ENCODE data around the gene DDX41. TPM values are rescaled to one million over a fixed set of nuclear protein-coding genes. Genes with fewer than 3 reads are reported as not detected.

The DDX41 gene
- total and polyA plus RNA-seq, 2 donors (not counting 3 experiments of a cell fraction or from before 2014, with no cell fraction given): 103 to 118 TPM

- no peak for TF ChIP-seq EZH2 (IDR thresholded peaks at IDR 0.05; ENCODE audit: borderline replicate concordance, low read depth, low read length, severe bottlenecking)
- TF ChIP-seq GATA2 (IDR thresholded peaks at IDR 0.05; ENCODE audit: insufficient read depth, insufficient read length, low read depth, low read length): no peak
- Histone ChIP-seq H3K4me3 (replicated peaks in 1 of 3; ENCODE audit: insufficient read depth in 1 of 3, low read depth in 1 of 3, low read length in 3 of 3) (no peak overlapping the region), H3K36me3 (ENCODE audit: control insufficient read depth in 2 of 2, extremely low read depth in 1 of 2, insufficient read depth in 2 of 2, low read length in 2 of 2) (peaks cover 16 to 34% of the 10 kb centered on the region in 2 experiments), H3K27me3 (ENCODE audit: control insufficient read depth in 2 of 2, insufficient read depth in 2 of 2, low read length in 2 of 2) (no peaks in the 10 kb centered on the region), H3K79me2 (ENCODE audit: control insufficient read depth, insufficient read depth, low read length) (peaks cover 38% of the 10 kb centered on the region), H3K9ac (replicated peaks; ENCODE audit: extremely low read depth, insufficient read depth, low read length) (no peak overlapping the region), H3K27ac (ENCODE audit: insufficient read depth, low read depth, low read length) (no peak overlapping the region), H2AFZ (ENCODE audit: low read depth, low read length) (no peak overlapping the region), H4K20me1 (replicated peaks; ENCODE audit: control insufficient read depth, extremely low read depth, insufficient read depth, low read length) (no peaks in the 10 kb centered on the region), H3K4me1 (ENCODE audit: control insufficient read depth, extremely low read depth, insufficient read depth, low read length) (peaks cover 38% of the 10 kb centered on the region), H3K9me1 (replicated peaks; ENCODE audit: control insufficient read depth, extremely low read depth, insufficient read depth, low read length) (no peaks in the 10 kb centered on the region), H3K4me2 (ENCODE audit: insufficient read depth, low read length) (no peak overlapping the region), H3K9me3 (replicated peaks; ENCODE audit: control insufficient read depth, insufficient read depth, low read length) (no peaks in the 10 kb centered on the region)
- dilution Hi-C loops (cut with MboI; ENCODE audit: extremely low pct_ligation_motif_present, low sequenced_read_pairs) (no loop called here), intact Hi-C loops (cut with micrococcal nuclease) (no loop called here)
- ChIA-PET POLR2A (no interaction called here), CTCF (interaction anchor here (0.7 kb wide), 1 partner anchor 9 kb away, joined by 3 read pairs; no protein-coding TSS in a partner anchor)
- DNase-seq (ENCODE audit: low read depth, low spot score) (no peak), FAIRE-seq (no peak)
- BruUV-seq (replicated peaks): no TSS peak
Observed at GRCh38 chr5:177466861-177467260, 49.9 kb downstream of the DDX41 start.

- no peak overlapping the region for H3K27ac ChIP-seq (ENCODE audit: insufficient read depth, low read depth, low read length)
- H4K20me1 ChIP-seq (replicated peaks; ENCODE audit: control insufficient read depth, extremely low read depth, insufficient read depth, low read length): no peaks in the 10 kb centered on the region
- no peak overlapping the region for H3K4me3 ChIP-seq (replicated peaks in 1 of 3; ENCODE audit: insufficient read depth in 1 of 3, low read depth in 1 of 3, low read length in 3 of 3)
- H3K9ac ChIP-seq (replicated peaks; ENCODE audit: extremely low read depth, insufficient read depth, low read length): no peak overlapping the region
- H3K9me3 ChIP-seq (replicated peaks; ENCODE audit: control insufficient read depth, insufficient read depth, low read length): no peaks in the 10 kb centered on the region
- no peak overlapping the region for H3K4me2 ChIP-seq (ENCODE audit: insufficient read depth, low read length)
- H3K27me3 ChIP-seq (ENCODE audit: control insufficient read depth in 2 of 2, insufficient read depth in 2 of 2, low read length in 2 of 2): no peaks in the 10 kb centered on the region
- dilution Hi-C loops (cut with MboI; ENCODE audit: extremely low pct_ligation_motif_present, low sequenced_read_pairs) (no loop called here), intact Hi-C loops (cut with micrococcal nuclease) (no loop called here)
- no peak for TF ChIP-seq JUN (IDR thresholded peaks at IDR 0.05; ENCODE audit: borderline replicate concordance, insufficient read depth, insufficient read length, low read depth)
- TF ChIP-seq FOS (IDR thresholded peaks at IDR 0.05; ENCODE audit: borderline replicate concordance, insufficient read depth, low read length): no peak
- TF ChIP-seq EZH2 (IDR thresholded peaks at IDR 0.05; ENCODE audit: borderline replicate concordance, low read depth, low read length, severe bottlenecking): no peak
- TF ChIP-seq MYC (IDR thresholded peaks at IDR 0.05; ENCODE audit: low read depth, low read length): no peak
- TF ChIP-seq POLR2AphosphoS5 (IDR thresholded peaks at IDR 0.05; ENCODE audit: insufficient read depth, low read depth, low read length): no peak
- no peak for TF ChIP-seq POLR2A (IDR thresholded peaks at IDR 0.05; ENCODE audit: low read depth, low read length)
- TF ChIP-seq CTCF (IDR thresholded peaks at IDR 0.05; ENCODE audit: extremely low read depth in 1 of 2, insufficient read depth in 1 of 2, low read depth in 1 of 2, low read length in 2 of 2): no peak
- TF ChIP-seq GATA2 (IDR thresholded peaks at IDR 0.05; ENCODE audit: insufficient read depth, insufficient read length, low read depth, low read length): no peak
- TF ChIP-seq MAX (IDR thresholded peaks at IDR 0.05; ENCODE audit: insufficient read depth, insufficient read length): no peak
- ChIA-PET CTCF (no interaction called here), POLR2A (no interaction called here)
- BruUV-seq (replicated peaks): no TSS peak
- H2AFZ ChIP-seq (ENCODE audit: low read depth, low read length): no peak overlapping the region
- FAIRE-seq (no peak), DNase-seq (ENCODE audit: low read depth, low spot score) (no peak)
- peaks cover 25% of the 10 kb centered on the region for H3K4me1 ChIP-seq (ENCODE audit: control insufficient read depth, extremely low read depth, insufficient read depth, low read length)
- H3K79me2 ChIP-seq (ENCODE audit: control insufficient read depth, insufficient read depth, low read length): peaks cover 23% of the 10 kb centered on the region
- H3K36me3 ChIP-seq (ENCODE audit: control insufficient read depth in 2 of 2, extremely low read depth in 1 of 2, insufficient read depth in 2 of 2, low read length in 2 of 2): peaks cover 16 to 41% of the 10 kb centered on the region in 2 experiments
- no peaks in the 10 kb centered on the region for H3K9me1 ChIP-seq (replicated peaks; ENCODE audit: control insufficient read depth, extremely low read depth, insufficient read depth, low read length)
Observed at GRCh38 chr5:177465044-177465443, 51.7 kb downstream of the DDX41 start.

All from endothelial cell of umbilical vein (primary cell).